HEK293 (cell line): Measurements from ENCODE around the gene NFE2L3.

Source experiments
- YY1 ChIP-seq: fragments of 450-650 bp; formaldehyde crosslinking; IDR thresholded peaks from 2 replicates; pipeline ENCODE4 v1.5.1; 2018; ENCODE audit warnings: missing biosample characterization, missing genetic modification characterization
- ZNF274 ChIP-seq, 2 experiments: fragments of 200-500 bp in 1 of 2; fragments of 450-650 bp in 1 of 2; sonication (Bioruptor generic) in 1 of 2; formaldehyde crosslinking in 1 of 2; IDR thresholded peaks; 2 replicates each; pipeline versions ENCODE4 v1.5.1 to v1.6.1; 2014 to 2016; ENCODE audit warnings: borderline replicate concordance in 1 of 2, inconsistent platforms in 1 of 2, low read length in 1 of 2, missing biosample characterization in 1 of 2, missing genetic modification characterization in 1 of 2
- ZNF354C ChIP-seq: fragments of 450-650 bp; formaldehyde crosslinking; IDR thresholded peaks from 2 replicates; pipeline ENCODE4 v1.5.1; 2016; ENCODE audit warnings: missing biosample characterization, missing genetic modification characterization, low read depth, borderline replicate concordance
- ZNF423 ChIP-seq: fragments of 450-650 bp; formaldehyde crosslinking; IDR thresholded peaks from 2 replicates; pipeline ENCODE4 v1.5.1; 2016; ENCODE audit warnings: missing biosample characterization, missing genetic modification characterization
- ZNF48 ChIP-seq: fragments of 450-650 bp; formaldehyde crosslinking; IDR thresholded peaks from 2 replicates; pipeline ENCODE4 v1.5.1; 2016; ENCODE audit warnings: missing biosample characterization, missing genetic modification characterization
- ZNF610 ChIP-seq: fragments of 450-650 bp; formaldehyde crosslinking; IDR thresholded peaks from 2 replicates; pipeline ENCODE4 v1.5.1; 2016; ENCODE audit warnings: missing biosample characterization, missing genetic modification characterization, borderline replicate concordance
- ZNF624 ChIP-seq: fragments of 450-650 bp; formaldehyde crosslinking; IDR thresholded peaks from 2 replicates; pipeline ENCODE4 v1.5.1; 2017; ENCODE audit warnings: missing biosample characterization, missing genetic modification characterization
- ZNF704 ChIP-seq: fragments of 450-650 bp; formaldehyde crosslinking; IDR thresholded peaks from 2 replicates; pipeline ENCODE4 v1.5.1; 2016; ENCODE audit warnings: missing biosample characterization, missing genetic modification characterization
- ZNF76 ChIP-seq: fragments of 450-650 bp; formaldehyde crosslinking; IDR thresholded peaks from 2 replicates; pipeline ENCODE4; 2016; ENCODE audit warnings: low read depth, missing biosample characterization, missing genetic modification characterization, borderline replicate concordance
- ZNF830 ChIP-seq: fragments of 450-650 bp; IDR thresholded peaks from 2 replicates; pipeline ENCODE4 v1.5.0; 2018; ENCODE audit warnings: missing biosample characterization, missing genetic modification characterization, low read depth, mild to moderate bottlenecking, moderate library complexity

GRCh38 chr7:26191974-26192479, 40.0 kb downstream of the NFE2L3 start:
- TF ChIP-seq ZNF76 (tag by site-specific recombination) (no peak), ZNF354C (tag by site-specific recombination) (no peak), YY1 (tag by site-specific recombination) (no peak), ZNF704 (tag by site-specific recombination) (no peak), ZNF624 (no peak), ZNF610 (tag by site-specific recombination) (no peak), ZNF274 (IDR thresholded peaks at IDR 0.05; ENCODE audit: low read length) (no peak), ZNF274 (tag by site-specific recombination; IDR thresholded peaks at IDR 0.05; ENCODE audit: borderline replicate concordance) (no peak), ZNF423 (no peak), ZNF830 (tag by site-specific recombination) (no peak), ZNF48 (tag by site-specific recombination) (no peak)
